ENCODE measurements around the gene EXOG.

EXOG gene

GRCh38 chr3:38511546-38511945 lies 15.4 kb downstream of the EXOG start:
- no peak for DNase-seq

- DNase-seq = no peak
These were observed 19.2 kb downstream of the EXOG start for GRCh38 chr3:38515367-38515766.

- DNase-seq = no peak
These were observed 20.5 kb downstream of the EXOG start for GRCh38 chr3:38516669-38517068.

- DNase-seq = no peak
These were observed 22.9 kb downstream of the EXOG start for GRCh38 chr3:38519000-38519399.

GRCh38 chr3:38519651-38520050 lies 23.5 kb downstream of the EXOG start:
- no peak for DNase-seq

- peak in 7 of 14 donors; percentile 3 to 33 (median 16) for DNase-seq
These were observed 25.3 kb downstream of the EXOG start for GRCh38 chr3:38521391-38521987.

GRCh38 chr3:38522002-38522401 lies 25.9 kb downstream of the EXOG start:
- DNase-seq = peak in 1 of 14 donors; percentile 82

- no peak for DNase-seq
These were observed 28.1 kb downstream of the EXOG start for GRCh38 chr3:38524141-38524739.

- DNase-seq = no peak
These were observed 30.7 kb downstream of the EXOG start for GRCh38 chr3:38526792-38527191.

- DNase-seq = no peak
These were observed 32.3 kb downstream of the EXOG start for GRCh38 chr3:38528457-38528856.

GRCh38 chr3:38532529-38532928 lies 36.4 kb downstream of the EXOG start:
- DNase-seq = no peak

- no peak for DNase-seq
These were observed 37.3 kb downstream of the EXOG start for GRCh38 chr3:38533285-38533976.

GRCh38 chr3:38534180-38534579 lies 38.0 kb downstream of the EXOG start:
- no peak for DNase-seq

GRCh38 chr3:38534604-38535003 lies 38.5 kb downstream of the EXOG start:
- DNase-seq = no peak

GRCh38 chr3:38536671-38537070 lies 40.5 kb downstream of the EXOG start:
- no peak for DNase-seq

- DNase-seq = no peak
These were observed 42.7 kb downstream of the EXOG start for GRCh38 chr3:38538773-38539353.

- DNase-seq = no peak
These were observed 45.7 kb downstream of the EXOG start for GRCh38 chr3:38541806-38542205.

GRCh38 chr3:38542401-38543298 lies 46.5 kb downstream of the EXOG start:
- no peak for DNase-seq

GRCh38 chr3:38543586-38543985 lies 47.4 kb downstream of the EXOG start:
- no peak for DNase-seq

GRCh38 chr3:38544926-38545325 lies 48.8 kb downstream of the EXOG start:
- DNase-seq = no peak

- DNase-seq = no peak
These were observed 49.4 kb downstream of the EXOG start for GRCh38 chr3:38545550-38545949.

- DNase-seq = no peak
These were observed 49.8 kb downstream of the EXOG start for GRCh38 chr3:38545983-38546382.

All from C1 segment of cervical spinal cord (tissue), 14 donors.